HG03060 (cell line): Measurements from ENCODE around the gene ALDH1A1.
"Not testable (repeated sequence)": the region's sequence is repeated elsewhere in the genome, so short reads cannot be mapped to it uniquely, and the experiment has no call there.

Experiments
- ATAC-seq: cut with Tn5 transposase; IDR thresholded peaks from one replicate; pipeline ENCODE4 v1.9.1; 2021; ENCODE audit warnings: low read depth, moderate number of reproducible peaks; ENCODE audit not compliant: unreplicated experiment

The ALDH1A1 gene

DNA sequence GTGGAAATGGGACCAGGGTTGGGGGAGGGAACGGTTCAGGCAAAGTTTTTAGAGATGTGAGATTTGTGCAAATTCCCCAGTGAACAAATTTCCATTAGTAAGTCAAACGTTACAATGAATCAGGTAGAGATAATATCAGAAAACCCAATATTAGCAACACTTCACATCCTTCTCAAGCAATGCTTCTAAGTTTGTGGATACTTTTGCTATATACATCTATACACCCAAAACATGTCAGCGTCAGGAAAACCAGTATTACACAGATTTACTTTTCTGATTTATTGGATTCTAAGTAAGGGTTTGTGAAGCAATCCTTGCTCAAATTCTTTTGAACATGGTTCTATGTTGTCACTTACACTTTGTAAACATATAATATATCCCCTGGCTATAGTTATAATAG lies 6.5 kb downstream of the ALDH1A1 start:
- ATAC-seq: no peak

DNA sequence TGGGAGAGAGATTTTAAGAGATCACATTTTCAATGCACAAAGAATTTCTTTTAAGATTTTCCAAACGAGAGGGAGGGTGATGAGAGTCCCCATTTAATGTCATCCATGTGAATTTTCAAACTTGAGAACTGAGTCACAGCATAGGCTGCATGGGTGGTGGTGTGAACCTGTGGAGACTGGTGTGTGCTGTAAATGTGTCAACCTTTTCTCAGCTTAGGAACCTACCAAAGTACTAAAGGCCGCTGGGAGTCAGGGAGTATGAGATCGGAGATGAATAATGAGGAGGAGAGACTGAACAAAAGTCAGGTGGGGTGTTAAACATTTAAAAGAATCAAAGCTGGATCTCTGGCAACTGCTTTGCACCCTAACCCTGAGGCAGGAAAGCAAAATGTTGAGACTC lies 7.5 kb downstream of the ALDH1A1 start:
- no peak for ATAC-seq

DNA sequence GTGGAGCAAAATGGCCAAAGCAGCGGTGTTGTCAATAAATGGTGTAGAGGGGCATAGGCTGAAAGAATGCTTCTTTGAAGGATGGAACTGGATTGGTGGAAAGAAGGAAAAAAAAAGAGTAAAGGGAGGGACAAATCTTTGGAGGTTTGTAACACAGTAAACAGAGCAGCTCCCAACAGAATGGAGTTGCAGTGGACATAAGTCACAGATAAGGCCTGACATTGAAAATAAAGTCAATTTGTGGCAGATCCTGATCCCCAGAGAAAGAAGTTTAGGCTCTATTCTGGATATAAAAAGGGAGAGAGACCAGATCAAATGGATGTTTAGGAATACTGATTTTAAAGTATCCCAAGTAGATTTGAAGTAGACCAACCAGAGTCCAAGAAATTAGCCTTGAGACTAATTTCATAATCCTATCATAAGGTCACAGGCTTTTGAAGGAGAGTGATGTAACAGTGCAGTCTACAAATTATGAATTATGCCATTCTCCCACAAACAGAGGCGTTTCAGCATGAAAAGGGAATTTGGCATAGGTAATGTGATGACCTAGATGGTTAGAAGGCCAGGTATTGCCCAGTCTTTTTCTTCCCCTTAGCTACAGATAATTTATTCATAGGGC lies 8.9 kb downstream of the ALDH1A1 start:
- no peak for ATAC-seq

DNA sequence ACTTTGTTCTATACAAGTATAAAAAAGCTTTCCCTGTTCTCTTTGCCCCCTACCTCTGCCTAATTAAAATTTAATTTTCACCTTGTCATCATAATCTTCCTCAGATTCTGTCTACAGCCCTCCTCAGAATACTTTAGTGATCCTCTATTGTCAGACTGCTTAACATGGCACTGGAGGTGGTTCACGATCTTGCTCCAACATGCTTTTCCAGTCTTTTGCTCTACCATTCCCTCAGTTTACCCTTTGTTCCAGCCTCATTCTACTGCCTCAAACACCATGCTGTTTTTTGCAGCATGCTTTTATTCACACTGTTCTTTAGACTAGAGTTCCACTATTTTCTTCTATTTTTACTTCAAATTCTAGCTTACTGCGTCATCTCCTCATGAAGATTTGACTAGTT lies 10.4 kb downstream of the ALDH1A1 start:
- no peak for ATAC-seq

DNA sequence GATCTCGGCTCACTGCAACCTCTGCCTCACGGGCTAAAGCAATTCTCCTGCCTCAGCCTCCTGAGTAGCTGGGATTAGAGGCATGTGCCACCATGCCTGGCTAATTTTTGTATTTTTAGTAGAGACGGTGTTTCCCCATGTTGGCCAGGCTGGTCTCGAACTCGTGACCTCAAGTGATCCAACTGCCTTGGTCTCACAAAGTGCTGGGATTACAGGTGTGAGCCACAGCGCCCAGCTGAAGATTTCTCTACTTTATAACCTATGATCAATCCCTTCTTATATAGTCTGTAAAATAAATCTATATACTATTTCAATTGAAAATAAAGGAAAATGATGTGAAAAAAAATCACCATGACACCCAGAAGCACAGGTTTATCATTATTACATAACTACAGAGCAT lies 13.3 kb downstream of the ALDH1A1 start:
- not testable (repeated sequence) for ATAC-seq

DNA sequence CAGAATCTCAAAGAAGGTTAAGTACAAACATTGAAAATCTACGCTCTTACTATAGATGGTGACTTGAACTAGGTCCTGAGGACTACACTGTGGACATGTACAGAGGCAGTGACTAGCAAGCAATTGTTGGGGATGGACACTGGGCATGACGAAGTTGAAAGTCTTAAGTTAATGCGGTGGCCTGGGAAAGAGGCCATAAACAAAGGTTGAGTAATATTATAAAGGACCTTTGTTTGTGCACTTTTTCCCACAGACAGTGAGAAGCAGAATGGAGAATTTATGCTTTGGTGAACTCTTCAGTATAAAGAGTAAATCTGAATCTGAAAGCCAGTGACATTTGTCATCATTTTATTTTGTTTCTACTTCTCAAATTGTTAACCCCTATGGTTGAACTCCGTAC lies 15.3 kb downstream of the ALDH1A1 start:
- no peak for ATAC-seq

DNA sequence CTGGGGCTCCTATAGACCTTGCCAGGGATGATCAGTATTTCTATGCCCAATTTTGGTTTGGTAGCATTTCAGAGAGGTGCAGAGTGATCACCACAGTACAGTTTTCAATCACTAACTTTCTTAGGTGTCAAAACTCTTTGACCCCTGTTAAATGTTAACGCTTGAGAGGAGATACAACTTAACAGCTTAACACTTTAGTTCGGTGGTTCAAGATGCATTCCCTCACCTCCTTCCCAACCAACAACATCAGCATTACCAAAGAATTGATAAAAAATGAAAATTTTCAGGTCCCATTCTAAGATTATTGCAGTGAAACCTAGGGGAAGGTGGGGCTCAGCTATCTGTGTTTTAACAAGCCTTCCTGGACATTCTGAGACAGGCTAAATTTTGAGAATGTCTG lies 16.2 kb downstream of the ALDH1A1 start:
- ATAC-seq: no peak

DNA sequence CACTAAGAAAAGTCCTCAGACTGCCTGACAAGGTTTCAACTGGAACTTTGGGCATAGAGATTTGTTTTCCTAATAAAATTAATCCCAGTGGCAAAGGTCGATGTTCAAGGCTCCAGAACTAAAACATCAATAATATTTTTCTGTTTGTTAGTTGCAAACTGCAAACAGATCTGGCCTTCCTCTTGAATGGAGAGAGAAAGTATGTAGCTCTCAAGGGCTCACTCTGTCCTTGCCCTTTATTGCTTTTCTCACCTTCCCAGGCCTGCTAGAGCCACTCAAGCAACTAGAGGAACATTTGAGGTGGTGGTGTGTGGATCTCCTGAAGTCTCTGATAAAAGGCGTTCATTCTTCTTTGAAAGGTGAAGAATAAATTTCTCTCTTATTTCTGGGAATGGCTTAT lies 16.6 kb downstream of the ALDH1A1 start:
- ATAC-seq: no peak

DNA sequence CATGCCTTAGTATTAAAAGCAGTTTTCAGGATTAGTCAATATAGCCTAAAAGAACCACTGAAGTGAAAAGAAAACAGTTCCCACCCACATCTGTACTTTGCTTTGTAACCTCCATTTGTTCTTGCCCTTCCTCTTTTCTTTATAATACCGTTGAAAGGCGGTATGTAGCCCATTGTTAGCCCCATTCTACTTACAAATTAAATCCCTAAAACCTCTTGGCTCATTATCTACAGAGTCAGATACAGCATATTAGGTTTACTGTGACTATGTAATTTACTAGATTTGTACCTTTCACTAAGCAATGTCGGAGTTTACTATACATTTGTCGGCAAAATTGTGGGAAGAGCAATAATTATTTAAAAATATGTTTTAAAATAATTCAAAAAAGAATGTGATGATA lies 17.3 kb downstream of the ALDH1A1 start:
- no peak for ATAC-seq

DNA sequence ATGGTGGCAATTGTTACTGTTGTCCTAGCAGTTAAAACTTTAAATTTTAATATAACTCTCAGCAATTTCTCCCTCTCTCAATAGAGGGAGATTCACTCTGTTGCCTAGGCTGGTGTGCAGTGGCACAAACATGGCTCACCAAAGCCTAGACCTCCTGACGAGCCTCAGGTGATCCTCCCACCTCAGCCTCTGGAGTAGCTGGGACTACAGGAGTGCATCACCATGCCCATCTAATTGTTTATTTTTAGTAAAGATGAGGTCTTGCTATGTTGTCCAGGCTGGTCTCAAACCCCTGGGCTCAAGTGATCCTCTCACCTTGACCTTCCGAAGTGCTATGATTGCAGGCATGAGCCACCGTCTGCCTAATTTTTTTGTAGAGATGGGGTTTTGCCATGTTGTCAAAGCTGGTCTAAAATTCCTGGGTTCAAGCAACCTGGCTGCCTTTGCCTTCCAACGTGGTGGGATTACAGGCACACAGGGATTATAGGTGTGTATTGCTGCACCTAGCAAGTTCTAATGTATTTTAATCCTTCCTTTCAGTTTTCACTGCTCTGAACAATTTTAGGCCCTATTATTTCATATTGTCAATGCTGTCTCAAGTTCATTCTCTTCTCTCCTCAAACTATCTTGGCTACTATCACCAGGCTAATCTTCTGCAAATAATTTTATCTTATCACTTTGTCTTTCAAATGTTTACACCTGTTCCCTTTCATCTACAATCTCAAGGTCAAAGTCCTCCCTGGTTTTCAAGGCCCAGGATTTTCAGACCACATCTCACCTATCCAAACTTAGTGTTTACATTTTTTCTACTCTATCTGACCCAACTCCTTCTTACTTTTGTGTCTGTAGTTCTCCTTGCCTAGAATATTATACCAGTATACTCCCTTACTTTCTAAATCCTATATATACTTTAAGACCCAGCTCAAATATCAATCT lies 18.9 kb downstream of the ALDH1A1 start:
- no peak for ATAC-seq

DNA sequence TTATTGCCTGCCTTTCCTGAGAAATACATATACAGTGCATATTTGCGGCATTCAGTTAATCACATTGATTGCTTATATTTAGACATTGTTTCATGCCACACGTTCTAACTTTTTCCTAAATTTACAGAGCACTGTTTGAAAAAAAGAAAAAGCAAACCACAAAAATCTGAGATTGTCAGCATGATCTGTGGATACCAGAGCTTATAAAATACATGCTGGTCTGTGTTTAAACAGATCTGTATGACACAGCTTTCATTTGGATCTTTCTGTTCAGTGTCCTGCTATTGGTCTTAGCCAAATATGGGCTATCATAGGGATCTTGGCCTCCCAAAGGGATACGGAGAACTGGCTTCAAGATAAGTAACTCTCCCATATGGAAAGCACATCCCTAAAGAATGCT lies 20.2 kb downstream of the ALDH1A1 start:
- ATAC-seq: no peak

DNA sequence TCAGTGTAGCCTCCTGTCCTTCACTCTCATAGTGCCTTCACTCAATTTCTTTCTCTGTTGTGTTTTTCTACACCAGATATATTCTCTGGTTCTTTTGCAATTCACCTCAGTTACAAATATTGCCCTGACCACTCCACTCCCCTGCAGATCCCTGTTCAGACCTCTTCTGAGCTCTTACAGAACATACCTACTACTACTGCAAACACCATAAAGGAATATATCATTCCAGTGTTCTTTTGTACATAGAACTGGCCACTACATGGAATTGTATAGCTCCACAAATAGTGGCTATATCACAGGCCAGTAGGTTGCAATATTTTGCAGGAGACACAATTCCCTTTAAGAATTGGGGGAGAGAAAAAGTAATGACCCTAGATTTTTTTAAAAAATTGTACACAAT lies 21.0 kb downstream of the ALDH1A1 start:
- no peak for ATAC-seq

DNA sequence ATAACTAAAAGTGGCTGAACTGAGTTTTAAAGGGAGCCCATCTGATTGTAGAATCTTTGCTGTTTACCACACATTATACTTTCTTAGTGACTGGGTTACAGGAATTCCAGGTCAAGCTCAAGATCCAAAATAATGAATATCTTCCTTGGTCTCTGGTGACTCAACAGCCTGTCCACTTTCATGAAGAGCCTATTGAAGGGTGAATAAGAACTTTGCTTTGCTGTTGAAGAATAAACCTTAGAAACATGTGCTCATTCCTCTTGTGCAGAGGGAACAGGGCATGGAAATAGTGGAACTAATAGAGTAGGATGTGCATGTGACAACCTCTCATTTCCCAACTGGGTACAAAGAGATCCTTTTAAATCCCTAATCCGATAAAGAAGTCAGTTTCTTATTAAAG lies 21.4 kb downstream of the ALDH1A1 start:
- ATAC-seq: no peak

DNA sequence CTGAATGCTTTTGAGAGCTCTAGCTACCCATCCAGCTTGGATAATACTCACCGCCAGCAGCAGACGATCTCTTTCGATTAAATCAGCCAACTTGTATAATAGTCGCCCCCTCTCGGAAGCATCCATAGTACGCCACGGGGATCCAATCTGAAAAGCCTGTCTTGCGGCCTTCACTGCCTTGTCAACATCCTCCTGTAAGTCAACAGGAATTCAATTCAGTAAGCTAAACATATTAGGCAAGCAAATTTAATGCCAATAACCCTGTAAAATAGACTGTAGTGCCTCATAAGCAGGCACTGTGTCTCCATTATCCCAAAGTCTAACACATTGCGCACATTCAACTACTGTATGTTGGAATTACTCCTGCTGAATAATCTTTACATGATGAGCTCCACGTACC lies 22.0 kb downstream of the ALDH1A1 start:
- no peak for ATAC-seq

DNA sequence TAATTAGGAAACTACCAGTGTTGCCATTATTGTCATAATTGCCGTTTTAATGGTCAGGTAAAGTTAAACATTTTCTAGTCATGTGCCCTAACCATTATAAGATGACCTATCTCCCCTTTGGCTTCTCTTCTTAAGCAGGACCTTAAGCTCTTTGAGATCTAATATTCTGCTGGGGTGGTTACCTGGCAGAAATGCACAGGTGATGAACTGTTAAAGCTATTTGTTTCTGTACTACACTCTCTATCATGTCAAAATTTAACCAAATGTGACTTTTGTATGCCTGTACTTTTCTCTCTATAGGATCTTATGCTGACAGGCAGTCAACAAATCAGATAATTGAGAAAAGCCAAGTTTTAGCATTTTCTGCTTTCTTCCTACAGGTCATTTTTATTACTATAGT lies 23.3 kb downstream of the ALDH1A1 start:
- no peak for ATAC-seq

DNA sequence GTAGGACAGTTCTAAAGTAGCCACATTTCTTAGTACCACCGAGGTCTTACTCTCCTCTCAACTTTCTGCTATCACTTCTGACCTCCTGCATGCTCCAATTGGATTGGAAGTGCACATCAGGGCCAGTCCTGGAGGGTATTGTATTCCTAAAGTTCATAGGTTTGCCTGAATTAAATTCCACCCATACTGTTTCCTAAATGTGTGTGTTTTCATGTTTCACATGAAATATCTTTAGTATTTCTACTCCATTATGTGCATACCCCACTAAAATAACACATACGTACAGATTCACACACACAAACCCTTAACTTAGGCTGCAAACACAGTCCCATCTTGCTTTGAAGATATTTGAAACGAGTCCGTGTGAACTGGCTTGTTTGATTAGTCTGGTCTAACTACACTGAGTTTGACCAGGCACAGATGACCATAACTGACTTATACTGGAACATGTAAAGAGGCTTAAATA lies 24.8 kb downstream of the ALDH1A1 start:
- no peak for ATAC-seq

DNA sequence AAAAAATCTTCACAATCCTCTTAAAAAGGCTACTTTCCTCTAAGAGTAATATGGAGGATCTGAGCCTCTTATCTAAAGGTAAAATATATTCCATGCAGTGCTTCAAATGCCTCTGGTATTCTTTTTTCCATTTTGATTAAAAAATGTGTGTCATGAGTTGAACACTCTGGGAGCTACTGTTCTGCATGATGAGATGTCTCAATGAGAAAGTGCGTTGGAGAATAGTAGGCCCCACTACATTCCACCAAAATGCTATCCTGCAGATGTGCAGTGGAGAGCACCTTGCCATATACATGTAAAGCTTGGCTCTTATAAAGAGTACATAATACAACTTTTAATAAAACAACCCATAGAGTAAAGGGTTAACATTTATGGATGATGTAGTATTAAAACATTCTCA lies 26.3 kb downstream of the ALDH1A1 start:
- no peak for ATAC-seq

DNA sequence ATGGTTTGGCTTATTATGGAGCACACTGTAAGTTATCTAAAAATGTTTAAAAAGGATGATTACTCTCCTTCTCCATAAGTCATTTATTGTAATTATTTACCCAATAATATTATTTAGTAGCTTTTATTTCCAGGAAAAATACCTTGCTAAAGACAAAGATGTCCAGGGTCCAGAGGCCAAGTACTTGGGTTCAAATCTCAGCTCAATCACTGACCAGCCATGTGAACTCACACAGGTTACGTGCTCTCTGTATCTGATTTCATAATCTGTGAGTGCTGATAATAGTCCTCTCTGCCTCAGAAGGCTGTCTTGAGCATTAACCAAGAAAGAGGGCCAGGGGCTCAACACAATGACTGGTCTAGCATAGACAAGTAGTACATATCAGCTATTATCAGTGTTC lies 27.0 kb downstream of the ALDH1A1 start:
- no peak for ATAC-seq

DNA sequence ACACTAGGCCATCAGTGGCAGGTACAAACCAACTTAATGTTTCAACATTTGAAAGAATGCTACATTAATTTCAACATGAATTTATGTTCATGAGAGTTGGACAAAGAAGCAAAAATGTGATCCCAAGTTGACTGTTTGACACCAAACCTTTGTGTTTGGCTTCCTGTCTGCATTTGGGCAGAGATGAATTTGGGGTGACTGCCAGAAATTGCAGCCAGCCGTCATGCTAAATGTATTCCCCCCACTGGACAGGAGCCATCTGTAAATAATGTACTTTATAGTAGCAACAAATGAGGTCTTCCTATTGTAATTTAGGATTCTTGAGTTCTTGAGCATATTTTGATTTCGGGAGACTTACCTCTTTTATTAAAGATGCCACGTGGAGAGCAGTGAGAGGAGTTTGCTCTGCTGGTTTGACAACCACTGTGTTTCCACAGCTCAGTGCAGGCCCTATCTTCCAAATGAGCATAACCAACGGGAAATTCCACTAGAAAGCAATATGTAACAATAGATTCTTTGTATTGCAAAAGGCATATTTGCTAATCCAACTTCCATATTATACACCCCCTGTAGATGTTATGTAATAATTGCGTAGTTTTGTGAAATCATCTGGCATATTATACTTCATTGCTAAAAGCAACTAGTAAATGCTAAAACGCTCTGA lies 27.6 kb downstream of the ALDH1A1 start:
- ATAC-seq: no peak

DNA sequence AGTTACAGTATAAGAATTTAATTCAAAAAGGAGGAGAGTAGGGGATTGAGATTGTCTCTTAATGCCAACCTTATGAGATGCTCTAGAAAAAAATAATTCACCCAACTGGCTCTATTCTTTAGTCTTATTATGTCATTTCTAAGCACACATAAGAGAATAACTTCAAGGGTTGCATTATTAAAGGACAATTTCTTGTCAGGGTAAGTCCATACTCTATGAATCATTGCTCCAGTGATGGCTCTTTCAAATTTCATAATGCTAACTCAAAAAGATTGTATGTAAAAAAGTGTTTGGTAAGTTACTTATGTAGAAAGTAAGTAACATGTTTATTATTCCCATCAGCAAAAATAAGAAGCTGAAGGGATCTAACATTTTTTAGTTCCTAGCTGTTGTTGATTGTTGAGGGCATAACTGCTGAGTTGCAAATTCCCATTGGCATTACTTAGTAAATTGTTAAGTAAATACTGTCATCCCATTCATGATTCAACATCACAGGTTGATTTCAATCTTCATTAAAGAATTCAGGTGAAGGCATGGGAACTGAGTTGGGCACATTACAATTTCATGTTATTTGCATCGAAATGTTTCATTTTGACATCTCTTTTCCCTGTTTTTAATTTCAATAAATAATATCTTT lies 28.6 kb downstream of the ALDH1A1 start:
- no peak for ATAC-seq

DNA sequence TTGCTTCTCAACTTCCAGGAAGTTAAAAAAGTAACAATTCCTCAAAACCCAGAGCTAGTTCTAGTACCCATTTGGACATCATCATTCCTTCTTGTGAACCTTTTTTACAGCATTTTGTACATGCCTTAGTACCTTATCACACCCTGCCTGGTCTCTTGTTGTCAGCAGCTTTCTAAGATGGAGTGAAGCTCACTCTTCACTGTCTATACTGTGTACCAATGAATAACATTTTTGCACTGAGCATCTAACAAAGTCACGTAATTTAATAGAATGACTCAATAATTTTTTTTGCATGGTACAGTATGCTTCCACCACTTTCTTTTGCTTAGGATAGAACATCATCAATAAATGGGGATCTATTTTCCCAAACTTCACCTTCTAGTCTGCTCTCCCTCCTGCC lies 29.8 kb downstream of the ALDH1A1 start:
- ATAC-seq: no peak
